Chondrocyte (in vitro differentiated cells): ENCODE data around the gene ARHGAP6. TPM values are rescaled to one million over a fixed set of nuclear protein-coding genes. Genes with fewer than 3 reads are reported as not detected.

ENCODE experiments used
- DNase-seq: peaks from one replicate; pipeline ENCODE4 v3.0.0; 2021; ENCODE audit warnings: mixed read lengths, low spot score
- H3K27ac Mint-ChIP-seq: one replicate; pipeline ENCODE4 v1.8.0; 2021; ENCODE audit warnings: mild to moderate bottlenecking, moderate library complexity, mixed read lengths; ENCODE audit not compliant: unreplicated experiment
- H3K27me3 Mint-ChIP-seq: 2 replicates; pipeline ENCODE4 v1.8.0; 2021; ENCODE audit warnings: low read depth, mixed read lengths
- H3K36me3 Mint-ChIP-seq: 2 replicates; pipeline ENCODE4 v1.8.0; 2021; ENCODE audit warnings: low read depth, mixed read lengths
- H3K4me1 Mint-ChIP-seq: 2 replicates; pipeline ENCODE4 v1.8.0; 2021; ENCODE audit warnings: low read depth, mild to moderate bottlenecking, mixed read lengths
- H3K4me3 Mint-ChIP-seq: one replicate; pipeline ENCODE4 v1.8.0; 2021; ENCODE audit warnings: mild to moderate bottlenecking, moderate library complexity, mixed read lengths; ENCODE audit not compliant: unreplicated experiment
- H3K9me3 Mint-ChIP-seq: 2 replicates; pipeline ENCODE4 v1.8.0; 2021; ENCODE audit warnings: low read depth, mixed read lengths
- total RNA-seq: library from RNA; stranded (reverse); gene quantifications from 3 replicates; pipeline ENCODE4 v1.2.1, GENCODE V29; 2021
- TF ChIP-seq, protein P1 (sequence below): fragments of 200-600 bp; sonication (generic); IDR thresholded peaks from 2 replicates; pipeline ENCODE4 v1.5.0; 2021; ENCODE audit warnings: antibody characterized with exemption, mild to moderate bottlenecking, moderate library complexity

ARHGAP6 gene
- total RNA-seq, 1 donor from 2014 or later: 1.5 TPM

DNA sequence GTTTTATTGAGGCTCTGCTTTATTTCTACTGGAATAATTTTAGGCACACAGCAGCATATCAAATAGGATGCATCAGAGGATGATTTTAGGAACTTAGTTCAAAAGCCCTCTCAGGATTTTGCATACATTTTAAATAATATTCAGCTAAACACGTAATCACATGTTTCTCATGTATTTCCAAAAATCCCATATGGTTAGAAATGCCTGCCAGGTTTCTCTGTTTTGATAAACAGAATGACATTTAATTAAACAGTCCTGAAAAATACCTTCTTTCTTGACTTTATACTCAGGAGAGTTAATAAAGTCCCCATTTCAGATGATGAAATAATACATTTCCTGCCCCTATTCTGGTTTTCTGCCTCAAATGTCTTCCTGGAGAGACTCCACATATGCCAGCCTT lies 459.0 kb downstream of the ARHGAP6 start:
- Mint-ChIP-seq H3K27me3 (no peaks in the 10 kb centered on the region), H3K4me3 (no peak overlapping the region), H3K9me3 (peaks cover 10% of the 10 kb centered on the region), H3K4me1 (peaks cover 4% of the 10 kb centered on the region), H3K27ac (no peak overlapping the region), H3K36me3 (no peaks in the 10 kb centered on the region)
- no peak for DNase-seq
- TF ChIP-seq, protein P1, sequence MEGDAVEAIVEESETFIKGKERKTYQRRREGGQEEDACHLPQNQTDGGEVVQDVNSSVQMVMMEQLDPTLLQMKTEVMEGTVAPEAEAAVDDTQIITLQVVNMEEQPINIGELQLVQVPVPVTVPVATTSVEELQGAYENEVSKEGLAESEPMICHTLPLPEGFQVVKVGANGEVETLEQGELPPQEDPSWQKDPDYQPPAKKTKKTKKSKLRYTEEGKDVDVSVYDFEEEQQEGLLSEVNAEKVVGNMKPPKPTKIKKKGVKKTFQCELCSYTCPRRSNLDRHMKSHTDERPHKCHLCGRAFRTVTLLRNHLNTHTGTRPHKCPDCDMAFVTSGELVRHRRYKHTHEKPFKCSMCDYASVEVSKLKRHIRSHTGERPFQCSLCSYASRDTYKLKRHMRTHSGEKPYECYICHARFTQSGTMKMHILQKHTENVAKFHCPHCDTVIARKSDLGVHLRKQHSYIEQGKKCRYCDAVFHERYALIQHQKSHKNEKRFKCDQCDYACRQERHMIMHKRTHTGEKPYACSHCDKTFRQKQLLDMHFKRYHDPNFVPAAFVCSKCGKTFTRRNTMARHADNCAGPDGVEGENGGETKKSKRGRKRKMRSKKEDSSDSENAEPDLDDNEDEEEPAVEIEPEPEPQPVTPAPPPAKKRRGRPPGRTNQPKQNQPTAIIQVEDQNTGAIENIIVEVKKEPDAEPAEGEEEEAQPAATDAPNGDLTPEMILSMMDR: no peak

DNA sequence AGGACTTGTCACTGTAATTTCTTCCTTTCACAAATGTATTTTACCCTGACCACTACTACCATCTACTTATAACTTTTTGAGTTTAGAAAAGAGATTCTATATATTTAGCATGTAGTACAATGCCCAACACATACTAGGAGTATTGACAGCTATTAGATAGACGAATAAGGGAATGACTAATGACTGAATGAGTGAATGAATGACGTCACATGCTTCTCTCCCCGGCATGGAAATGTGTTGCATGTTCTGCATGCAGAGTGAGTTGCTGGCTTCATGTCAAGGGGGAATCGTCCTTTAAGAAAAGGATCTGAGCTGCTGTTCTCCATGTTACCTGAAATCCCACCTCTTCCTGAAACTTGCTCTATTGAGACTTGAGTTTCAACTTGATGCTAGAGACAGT lies 459.9 kb downstream of the ARHGAP6 start:
- H3K4me3 Mint-ChIP-seq: no peak overlapping the region
- H3K36me3 Mint-ChIP-seq: no peaks in the 10 kb centered on the region
- no peaks in the 10 kb centered on the region for H3K27me3 Mint-ChIP-seq
- H3K9me3 Mint-ChIP-seq: peaks cover 10% of the 10 kb centered on the region
- no peak for DNase-seq
- TF ChIP-seq, protein P1: no peak
- peaks cover 4% of the 10 kb centered on the region for H3K4me1 Mint-ChIP-seq
- no peak overlapping the region for H3K27ac Mint-ChIP-seq

DNA sequence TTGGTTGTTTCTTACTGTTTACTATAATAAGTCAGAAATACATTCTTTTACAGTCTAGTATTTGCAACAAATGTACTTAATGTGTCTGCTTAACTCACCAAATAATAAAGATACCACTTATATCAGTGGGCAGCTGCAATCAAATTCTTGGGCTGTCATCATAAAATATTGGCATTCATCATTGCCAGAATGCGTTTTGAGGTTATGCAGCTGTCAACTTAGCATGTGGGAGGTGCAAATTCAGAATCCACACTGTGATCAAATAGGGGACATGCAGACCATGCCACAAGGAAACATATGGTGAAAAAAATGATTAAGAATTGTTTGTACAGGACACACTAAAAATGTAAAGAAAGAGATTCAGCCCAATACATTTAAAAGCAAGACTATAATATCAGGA lies 468.0 kb downstream of the ARHGAP6 start:
- DNase-seq: no peak
- H3K27ac Mint-ChIP-seq: no peak overlapping the region
- no peaks in the 10 kb centered on the region for H3K27me3 Mint-ChIP-seq
- TF ChIP-seq, protein P1: no peak
- H3K9me3 Mint-ChIP-seq: peaks cover 5% of the 10 kb centered on the region
- no peaks in the 10 kb centered on the region for H3K36me3 Mint-ChIP-seq
- H3K4me3 Mint-ChIP-seq: no peak overlapping the region
- H3K4me1 Mint-ChIP-seq: peaks cover 6% of the 10 kb centered on the region

DNA sequence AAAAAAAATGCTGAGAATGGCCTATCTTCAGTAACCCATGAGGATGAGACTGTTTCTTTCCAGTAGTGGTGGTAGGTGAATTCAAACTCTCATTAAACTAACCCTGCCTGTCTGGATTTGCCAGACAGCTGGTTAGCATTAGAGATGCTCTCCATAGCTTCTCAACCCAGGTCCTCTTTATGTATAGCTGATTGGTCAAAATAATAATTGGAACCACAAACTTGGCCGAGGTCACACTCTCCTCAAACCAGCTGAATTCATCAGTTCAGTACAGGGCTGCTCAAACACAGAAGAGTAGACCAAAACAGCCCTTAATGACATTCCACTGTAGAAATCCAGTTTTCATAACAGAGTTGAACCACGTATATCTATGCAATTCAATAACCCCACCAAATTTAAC lies 469.2 kb downstream of the ARHGAP6 start:
- H3K27me3 Mint-ChIP-seq: no peaks in the 10 kb centered on the region
- H3K36me3 Mint-ChIP-seq: no peaks in the 10 kb centered on the region
- H3K9me3 Mint-ChIP-seq: peaks cover 5% of the 10 kb centered on the region
- no peak for DNase-seq
- H3K27ac Mint-ChIP-seq: no peak overlapping the region
- H3K4me3 Mint-ChIP-seq: no peak overlapping the region
- H3K4me1 Mint-ChIP-seq: peaks cover 6% of the 10 kb centered on the region
- TF ChIP-seq, protein P1: no peak

DNA sequence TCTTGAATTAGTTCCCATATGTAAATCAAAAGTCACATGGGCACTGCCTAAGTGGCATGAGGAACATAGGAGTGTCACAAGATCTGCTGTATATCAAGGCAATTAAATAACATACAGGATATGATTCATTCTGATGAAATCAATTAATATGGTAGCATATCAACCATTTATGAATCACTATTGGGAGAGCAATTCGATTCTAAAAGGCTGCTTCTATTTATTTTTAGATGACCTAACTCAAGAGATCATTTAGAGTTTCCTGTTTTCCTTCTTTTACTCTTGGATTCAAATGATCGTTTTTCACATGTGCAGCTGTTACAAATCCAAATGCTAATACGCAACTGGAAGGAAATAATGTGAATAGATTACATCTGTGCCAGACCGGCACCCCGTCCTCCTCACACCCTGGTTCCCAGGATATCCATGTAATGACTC lies 472.7 kb downstream of the ARHGAP6 start:
- no peaks in the 10 kb centered on the region for H3K36me3 Mint-ChIP-seq
- H3K9me3 Mint-ChIP-seq: peaks cover under 1% of the 10 kb centered on the region
- H3K4me3 Mint-ChIP-seq: no peak overlapping the region
- no peak for DNase-seq
- H3K4me1 Mint-ChIP-seq: peaks cover 6% of the 10 kb centered on the region
- no peak overlapping the region for H3K27ac Mint-ChIP-seq
- TF ChIP-seq, protein P1: no peak
- no peaks in the 10 kb centered on the region for H3K27me3 Mint-ChIP-seq
